B cell (primary cell): ENCODE results near the gene CDK6. TPM values are rescaled to one million over a fixed set of nuclear protein-coding genes. Genes with fewer than 3 reads are reported as not detected.

Source experiments
- ATAC-seq: fragments of 200-7000 bp; cut with Tn5 transposase; one replicate; pipeline ENCODE4 v1.10.0; 2021; ENCODE audit warnings: low read depth, mild to moderate bottlenecking, moderate number of reproducible peaks, moderate library complexity
- CTCF ChIA-PET: fragments of 350-600 bp; sonication (Branson Sonifier 250); formaldehyde crosslinking; loops from one replicate; lab custom pipeline; 2021; ENCODE audit warnings: antibody characterized with exemption, inconsistent platforms; lab: Charles Lee
- POLR2A ChIA-PET: fragments of 350-600 bp; sonication (Branson Sonifier 250); formaldehyde crosslinking; loops from one replicate; lab custom pipeline; 2021; ENCODE audit warnings: antibody characterized with exemption; lab: Charles Lee
- DNase-seq: peaks from one replicate; pipeline ENCODE4 v3.0.0; 2013
- H2AFZ ChIP-seq: 2 replicates; pipeline ENCODE4 v1.6.1; 2012; ENCODE audit warnings: mild to moderate bottlenecking, low read depth, low read length; ENCODE audit not compliant: insufficient read depth, poor library complexity, severe bottlenecking
- H3K27ac ChIP-seq, 2 donors: 1 replicate in 1 of 2; 2 replicates in 1 of 2; pipeline ENCODE4 v1.5.1; 2012 to 2013; ENCODE audit warnings: low read length in 2 of 2, mild to moderate bottlenecking in 2 of 2, moderate library complexity in 1 of 2
- H3K27me3 ChIP-seq, 4 experiments: fragments of 200-600 bp in 1 of 4; sonication (generic) in 1 of 4; replicated peaks in 1 of 4; 1 replicate in 2 of 4; 2 replicates in 2 of 4; pipeline versions ENCODE4 v1.6.1 to v1.7.0; 2013 to 2016; ENCODE audit warnings: low read length in 3 of 4, mild to moderate bottlenecking in 2 of 4, mixed read lengths in 1 of 4, moderate library complexity in 1 of 4; ENCODE audit not compliant: insufficient read depth in 4 of 4, control insufficient read depth in 3 of 4; ENCODE audit errors: control extremely low read depth in 1 of 4
- H3K36me3 ChIP-seq, 2 experiments: replicated peaks in 1 of 2; 1 replicate in 1 of 2; 2 replicates in 1 of 2; pipeline versions ENCODE4 v1.6.1 to v1.7.1; 2013; ENCODE audit warnings: low read length in 1 of 2; ENCODE audit not compliant: insufficient read depth in 2 of 2, control insufficient read depth in 1 of 2; ENCODE audit errors: control extremely low read depth in 1 of 2, extremely low read depth in 1 of 2
- H3K4me1 ChIP-seq, 2 donors: fragments of 200-600 bp in 1 of 2; sonication (generic) in 1 of 2; 1 replicate in 1 of 2; 2 replicates in 1 of 2; pipeline versions ENCODE4 v1.5.1 to v1.6.1; 2013 to 2017; ENCODE audit warnings: low read length in 2 of 2; ENCODE audit not compliant: control insufficient read depth in 2 of 2, insufficient read depth in 2 of 2
- H3K4me2 ChIP-seq: replicated peaks from 2 replicates; pipeline ENCODE3; 2012; ENCODE audit warnings: mild to moderate bottlenecking, low read depth, low read length; ENCODE audit not compliant: poor library complexity, severe bottlenecking
- H3K4me3 ChIP-seq, 5 experiments: fragments of 200-600 bp in 1 of 5; sonication (generic) in 1 of 5; 1 replicate in 3 of 5; 2 replicates in 2 of 5; pipeline versions ENCODE4 v1.5.1 to v1.7.0; 2011 to 2016; ENCODE audit warnings: low read length in 4 of 5, mild to moderate bottlenecking in 4 of 5, low read depth in 2 of 5, control low read depth in 1 of 5, moderate library complexity in 1 of 5; ENCODE audit not compliant: insufficient read depth in 1 of 5; ENCODE audit errors: control extremely low read depth in 1 of 5, extremely low read depth in 1 of 5
- H3K79me2 ChIP-seq: fragments of 200-600 bp; sonication (generic); one replicate; pipeline ENCODE4 v1.6.0; 2016; ENCODE audit warnings: low read length; ENCODE audit not compliant: control insufficient read depth, insufficient read depth
- H3K9ac ChIP-seq: fragments of 200-600 bp; sonication (generic); 2 replicates; pipeline ENCODE4 v1.6.1; 2017; ENCODE audit warnings: mild to moderate bottlenecking, low read length, moderate library complexity
- H3K9me3 ChIP-seq, 3 donors: one replicate each; pipeline versions ENCODE4 v1.6.1 to v1.7.1; 2013; ENCODE audit warnings: low read length in 2 of 3; ENCODE audit not compliant: control insufficient read depth in 2 of 3, insufficient read depth in 1 of 3; ENCODE audit errors: control extremely low read depth in 1 of 3
- H4K20me1 ChIP-seq: 2 replicates; pipeline ENCODE4 v1.6.0; 2012; ENCODE audit warnings: mild to moderate bottlenecking, low read length; ENCODE audit not compliant: insufficient read depth, control insufficient read depth, poor library complexity, severe bottlenecking
- H3K27ac Mint-ChIP-seq: one replicate; pipeline ENCODE4 v1.8.0; 2021; ENCODE audit warnings: mixed read lengths
- H3K27me3 Mint-ChIP-seq: one replicate; pipeline ENCODE4 v1.8.0; 2021; ENCODE audit warnings: mixed read lengths
- H3K4me1 Mint-ChIP-seq: one replicate; pipeline ENCODE4 v1.8.0; 2021; ENCODE audit warnings: mixed read lengths
- H3K4me3 Mint-ChIP-seq: one replicate; pipeline ENCODE4 v1.8.0; 2021; ENCODE audit warnings: mixed read lengths
- H3K9me3 Mint-ChIP-seq: one replicate; pipeline ENCODE4 v1.8.0; 2022; ENCODE audit warnings: mixed read lengths; ENCODE audit not compliant: insufficient read depth
- EZH2 ChIP-seq: IDR thresholded peaks from 2 replicates; pipeline ENCODE4 v1.6.1; 2012; ENCODE audit warnings: borderline replicate concordance, low read depth, mild to moderate bottlenecking, moderate library complexity, low read length; ENCODE audit not compliant: insufficient read depth, poor library complexity, severe bottlenecking
- WGBS: methylation state at CpG from one replicate; pipeline ENCODE4 v1.1.5; 2013; ENCODE audit warnings: missing lambda C conversion rate; ENCODE audit not compliant: insufficient coverage; 5-methylcytosine and 5-hydroxymethylcytosine counted together
- intact Hi-C: fragments of 100-400 bp; cut with micrococcal nuclease; formaldehyde crosslinking; loops from one replicate; pipeline ENCODE4 v1.10.0; 2022
- polyA plus RNA-seq: library from polyadenylated mRNA; depleted of rRNA; stranded (reverse); fragments of >200 nt; gene quantifications from 2 replicates; pipeline ENCODE4 v1.2.3, GENCODE V29; 2012
- total RNA-seq, 2 donors: library from RNA; stranded (reverse); fragments of 120-200 nt in 1 of 2; gene quantifications; 1 replicate in 1 of 2; 2 replicates in 1 of 2; pipeline versions ENCODE4 v1.2.3 to v1.2.4, GENCODE V29; 2013 to 2022
- TF ChIP-seq, protein P1 (sequence below): fragments of 200-600 bp; IDR thresholded peaks from one replicate; pipeline ENCODE4 v1.8.0; 2022; ENCODE audit warnings: antibody characterized with exemption, mild to moderate bottlenecking

Gene CDK6
- total and polyA plus RNA-seq, 2 donors (not counting 1 experiment from before 2014, with no cell fraction given): 3.0 to 14.6 TPM

GRCh38 chr7:92644406-92645113 is 191.8 kb downstream of the CDK6 start:
- no peak overlapping the region for H2AFZ ChIP-seq
- DNase-seq (no peak), ATAC-seq (no peak)
- no peaks in the 10 kb centered on the region for H3K27me3 ChIP-seq
- H4K20me1 ChIP-seq: no peaks in the 10 kb centered on the region
- H3K9me3 Mint-ChIP-seq: no peaks in the 10 kb centered on the region
- peaks cover 16 to 23% of the 10 kb centered on the region in 2 donors for H3K4me1 ChIP-seq
- no peaks in the 10 kb centered on the region for H3K27me3 Mint-ChIP-seq
- H3K36me3 ChIP-seq: no peaks in the 10 kb centered on the region
- no peak overlapping the region for H3K27ac Mint-ChIP-seq
- no peaks in the 10 kb centered on the region for H3K79me2 ChIP-seq
- 95% methylated on average over 4 of the region's 6 CpGs for WGBS
- H3K4me3 Mint-ChIP-seq: no peak overlapping the region
- POLR2A ChIA-PET: no interaction called here
- CTCF ChIA-PET: interaction anchor here (1.4 kb wide), 1 partner anchor 46 kb away, joined by 3 read pairs; no protein-coding TSS in a partner anchor
- no peak for TF ChIP-seq EZH2
- TF ChIP-seq, protein P1, sequence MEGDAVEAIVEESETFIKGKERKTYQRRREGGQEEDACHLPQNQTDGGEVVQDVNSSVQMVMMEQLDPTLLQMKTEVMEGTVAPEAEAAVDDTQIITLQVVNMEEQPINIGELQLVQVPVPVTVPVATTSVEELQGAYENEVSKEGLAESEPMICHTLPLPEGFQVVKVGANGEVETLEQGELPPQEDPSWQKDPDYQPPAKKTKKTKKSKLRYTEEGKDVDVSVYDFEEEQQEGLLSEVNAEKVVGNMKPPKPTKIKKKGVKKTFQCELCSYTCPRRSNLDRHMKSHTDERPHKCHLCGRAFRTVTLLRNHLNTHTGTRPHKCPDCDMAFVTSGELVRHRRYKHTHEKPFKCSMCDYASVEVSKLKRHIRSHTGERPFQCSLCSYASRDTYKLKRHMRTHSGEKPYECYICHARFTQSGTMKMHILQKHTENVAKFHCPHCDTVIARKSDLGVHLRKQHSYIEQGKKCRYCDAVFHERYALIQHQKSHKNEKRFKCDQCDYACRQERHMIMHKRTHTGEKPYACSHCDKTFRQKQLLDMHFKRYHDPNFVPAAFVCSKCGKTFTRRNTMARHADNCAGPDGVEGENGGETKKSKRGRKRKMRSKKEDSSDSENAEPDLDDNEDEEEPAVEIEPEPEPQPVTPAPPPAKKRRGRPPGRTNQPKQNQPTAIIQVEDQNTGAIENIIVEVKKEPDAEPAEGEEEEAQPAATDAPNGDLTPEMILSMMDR: no peak
- H3K4me2 ChIP-seq: no peak overlapping the region
- no peak overlapping the region for H3K9ac ChIP-seq
- H3K9me3 ChIP-seq: no peaks in the 10 kb centered on the region
- no peak overlapping the region for H3K4me3 ChIP-seq
- intact Hi-C loops: no loop called here
- H3K27ac ChIP-seq: no peak overlapping the region
- peaks cover 37% of the 10 kb centered on the region for H3K4me1 Mint-ChIP-seq

- no peaks in the 10 kb centered on the region for H4K20me1 ChIP-seq
- no peak overlapping the region for H3K9ac ChIP-seq
- DNase-seq (no peak), ATAC-seq (no peak)
- no peaks in the 10 kb centered on the region for H3K27me3 ChIP-seq
- no peak overlapping the region for H3K27ac ChIP-seq
- H3K9me3 ChIP-seq: no peaks in the 10 kb centered on the region
- H3K36me3 ChIP-seq: no peaks in the 10 kb centered on the region
- no peak overlapping the region for H3K4me2 ChIP-seq
- no peak overlapping the region for H3K4me3 ChIP-seq
- intact Hi-C loops: no loop called here
- no peaks in the 10 kb centered on the region for H3K27me3 Mint-ChIP-seq
- 80% methylated on average over 1 of the region's 2 CpGs for WGBS
- CTCF ChIA-PET: interaction anchor here (1.2 kb wide), 1 partner anchor 24 kb away, joined by 4 read pairs; no protein-coding TSS in a partner anchor
- TF ChIP-seq EZH2: no peak
- TF ChIP-seq, protein P1: no peak
- H3K4me1 ChIP-seq: peaks cover 16 to 23% of the 10 kb centered on the region in 2 donors
- no peak overlapping the region for H3K27ac Mint-ChIP-seq
- POLR2A ChIA-PET: no interaction called here
- no peaks in the 10 kb centered on the region for H3K79me2 ChIP-seq
- H3K9me3 Mint-ChIP-seq: no peaks in the 10 kb centered on the region
- peaks cover 42% of the 10 kb centered on the region for H3K4me1 Mint-ChIP-seq
- no peak overlapping the region for H2AFZ ChIP-seq
- no peak overlapping the region for H3K4me3 Mint-ChIP-seq
These were observed 192.6 kb downstream of the CDK6 start for GRCh38 chr7:92643821-92644220.
